HEK293 (cell line): ENCODE measurements around the gene ATP10A.

Experiments used
- CTCF ChIA-PET: fragments of 350-600 bp; formaldehyde crosslinking; extraction: SDS; loops from one replicate; lab custom pipeline; 2021; ENCODE audit warnings: antibody characterized with exemption; lab: Yijun Ruan, JAX
- POLR2A ChIA-PET: fragments of 300-600 bp; formaldehyde crosslinking; extraction: SDS; loops from one replicate; lab custom pipeline; 2020; ENCODE audit warnings: antibody characterized with exemption, inconsistent platforms; lab: Yijun Ruan, JAX
- H3K27ac ChIP-seq: fragments of 200-500 bp; sonication (Bioruptor generic); 2 replicates; pipeline ENCODE4 v1.5.1; 2014; ENCODE audit warnings: low read depth, low read length, control low read depth, inconsistent platforms; ENCODE audit errors: extremely low read depth
- H3K36me3 ChIP-seq, 2 experiments: fragments of 200-500 bp in 1 of 2; sonication (Bioruptor generic) in 1 of 2; 1 replicate in 1 of 2; 2 replicates in 1 of 2; pipeline ENCODE4 v1.5.1; 2014 to 2017; ENCODE audit warnings: inconsistent platforms in 2 of 2, low read length in 2 of 2; ENCODE audit not compliant: control insufficient read depth in 2 of 2, insufficient read depth in 1 of 2
- H3K4me1 ChIP-seq: fragments of 200-500 bp; sonication (Bioruptor generic); 2 replicates; pipeline ENCODE4 v1.5.1; 2014; ENCODE audit warnings: mild to moderate bottlenecking, low read length, inconsistent platforms; ENCODE audit not compliant: control insufficient read depth, insufficient read depth
- H3K4me3 ChIP-seq: 2 replicates; pipeline ENCODE4 v1.5.1; 2011; ENCODE audit warnings: low read depth, mild to moderate bottlenecking, control low read depth, low read length, moderate library complexity
- H3K9me3 ChIP-seq: fragments of 200-500 bp; sonication (Bioruptor generic); 2 replicates; pipeline ENCODE4 v1.5.1; 2014; ENCODE audit warnings: low read depth, low read length, inconsistent platforms; ENCODE audit not compliant: control insufficient read depth, insufficient read depth
- EGR2 ChIP-seq: fragments of 450-650 bp; formaldehyde crosslinking; IDR thresholded peaks from 2 replicates; pipeline ENCODE4 v1.5.1; 2016; ENCODE audit warnings: low read depth, missing biosample characterization, missing genetic modification characterization
- GLI2 ChIP-seq: fragments of 450-650 bp; formaldehyde crosslinking; IDR thresholded peaks from 2 replicates; pipeline ENCODE4; 2017; ENCODE audit warnings: missing biosample characterization, missing genetic modification characterization, low read depth, borderline replicate concordance
- PRDM2 ChIP-seq: fragments of 450-650 bp; formaldehyde crosslinking; IDR thresholded peaks from 2 replicates; pipeline ENCODE4 v1.5.1; 2016; ENCODE audit warnings: missing biosample characterization, missing genetic modification characterization, borderline replicate concordance
- SCRT1 ChIP-seq: fragments of 450-650 bp; formaldehyde crosslinking; IDR thresholded peaks from 2 replicates; pipeline ENCODE4 v1.5.1; 2016; ENCODE audit warnings: missing biosample characterization, missing genetic modification characterization, borderline replicate concordance
- ZNF10 ChIP-seq: fragments of 450-650 bp; formaldehyde crosslinking; IDR thresholded peaks from 2 replicates; pipeline ENCODE4 v1.5.1; 2017; ENCODE audit warnings: missing biosample characterization, missing genetic modification characterization
- ZNF146 ChIP-seq: fragments of 450-650 bp; formaldehyde crosslinking; IDR thresholded peaks from 2 replicates; pipeline ENCODE4 v1.5.1; 2016; ENCODE audit warnings: missing biosample characterization, missing genetic modification characterization
- ZNF202 ChIP-seq: fragments of 450-650 bp; formaldehyde crosslinking; IDR thresholded peaks from 2 replicates; pipeline ENCODE4 v1.5.1; 2016; ENCODE audit warnings: missing biosample characterization, missing genetic modification characterization, borderline replicate concordance
- ZNF26 ChIP-seq: fragments of 450-650 bp; formaldehyde crosslinking; IDR thresholded peaks from 2 replicates; pipeline ENCODE4 v1.5.1; 2016; ENCODE audit warnings: missing biosample characterization, missing genetic modification characterization
- ZNF549 ChIP-seq: fragments of 450-650 bp; IDR thresholded peaks from 2 replicates; pipeline ENCODE4 v1.5.1; 2018; ENCODE audit warnings: missing biosample characterization, missing genetic modification characterization, mild to moderate bottlenecking, inconsistent platforms, moderate library complexity
- ZNF558 ChIP-seq: fragments of 450-650 bp; formaldehyde crosslinking; IDR thresholded peaks from 2 replicates; pipeline ENCODE4 v1.5.1; 2016; ENCODE audit warnings: missing biosample characterization, missing genetic modification characterization
- ZNF600 ChIP-seq: fragments of 450-650 bp; formaldehyde crosslinking; IDR thresholded peaks from 2 replicates; pipeline ENCODE4 v1.5.1; 2016; ENCODE audit warnings: missing biosample characterization, missing genetic modification characterization
- ZNF670 ChIP-seq: fragments of 450-650 bp; formaldehyde crosslinking; IDR thresholded peaks from 2 replicates; pipeline ENCODE4 v1.5.1; 2016; ENCODE audit warnings: missing biosample characterization, missing genetic modification characterization, low read depth
- TF ChIP-seq, protein P1 (sequence below): fragments of 450-650 bp; formaldehyde crosslinking; IDR thresholded peaks from 2 replicates; pipeline ENCODE4 v1.5.1; 2016; ENCODE audit warnings: missing biosample characterization, missing genetic modification characterization
- TF ChIP-seq, protein P2 (sequence below): fragments of 450-650 bp; formaldehyde crosslinking; IDR thresholded peaks from 2 replicates; pipeline ENCODE4 v1.5.1; 2016; ENCODE audit warnings: missing biosample characterization, missing genetic modification characterization

ATP10A gene

GRCh38 chr15:25783134-25783533, 80.0 kb downstream of the ATP10A start:
- TF ChIP-seq EGR2 (tag by site-specific recombination), result peak; percentile 54; the same call in 1 of the 2 replicates
- TF ChIP-seq, protein P1, sequence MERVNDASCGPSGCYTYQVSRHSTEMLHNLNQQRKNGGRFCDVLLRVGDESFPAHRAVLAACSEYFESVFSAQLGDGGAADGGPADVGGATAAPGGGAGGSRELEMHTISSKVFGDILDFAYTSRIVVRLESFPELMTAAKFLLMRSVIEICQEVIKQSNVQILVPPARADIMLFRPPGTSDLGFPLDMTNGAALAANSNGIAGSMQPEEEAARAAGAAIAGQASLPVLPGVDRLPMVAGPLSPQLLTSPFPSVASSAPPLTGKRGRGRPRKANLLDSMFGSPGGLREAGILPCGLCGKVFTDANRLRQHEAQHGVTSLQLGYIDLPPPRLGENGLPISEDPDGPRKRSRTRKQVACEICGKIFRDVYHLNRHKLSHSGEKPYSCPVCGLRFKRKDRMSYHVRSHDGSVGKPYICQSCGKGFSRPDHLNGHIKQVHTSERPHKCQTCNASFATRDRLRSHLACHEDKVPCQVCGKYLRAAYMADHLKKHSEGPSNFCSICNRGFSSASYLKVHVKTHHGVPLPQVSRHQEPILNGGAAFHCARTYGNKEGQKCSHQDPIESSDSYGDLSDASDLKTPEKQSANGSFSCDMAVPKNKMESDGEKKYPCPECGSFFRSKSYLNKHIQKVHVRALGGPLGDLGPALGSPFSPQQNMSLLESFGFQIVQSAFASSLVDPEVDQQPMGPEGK (tag by site-specific recombination), result no peak
- CTCF ChIA-PET, result interaction anchor here (0.6 to 2.4 kb wide), 17 partner anchors 11 to 591 kb away, joined by 3 to 18 read pairs (median 4); no protein-coding TSS in a partner anchor
- Histone ChIP-seq H3K36me3 (no peaks in the 10 kb centered on the region), H3K4me1 (no peaks in the 10 kb centered on the region), H3K4me3 (no peak overlapping the region), H3K27ac (no peak overlapping the region), H3K9me3 (no peaks in the 10 kb centered on the region)
- POLR2A ChIA-PET, result no interaction called here

- ChIA-PET CTCF (no interaction called here), POLR2A (no interaction called here)
- TF ChIP-seq ZNF26 (tag by site-specific recombination) (no peak), GLI2 (tag by site-specific recombination) (no peak), SCRT1 (tag by site-specific recombination) (no peak)
- Histone ChIP-seq H3K36me3 (no peaks in the 10 kb centered on the region), H3K4me1 (peaks cover 2% of the 10 kb centered on the region; the same call in 1 of the 2 replicates), H3K9me3 (no peaks in the 10 kb centered on the region), H3K4me3 (no peak overlapping the region), H3K27ac (no peak overlapping the region)
These were observed 82.5 kb downstream of the ATP10A start for GRCh38 chr15:25780479-25781255.

DNA sequence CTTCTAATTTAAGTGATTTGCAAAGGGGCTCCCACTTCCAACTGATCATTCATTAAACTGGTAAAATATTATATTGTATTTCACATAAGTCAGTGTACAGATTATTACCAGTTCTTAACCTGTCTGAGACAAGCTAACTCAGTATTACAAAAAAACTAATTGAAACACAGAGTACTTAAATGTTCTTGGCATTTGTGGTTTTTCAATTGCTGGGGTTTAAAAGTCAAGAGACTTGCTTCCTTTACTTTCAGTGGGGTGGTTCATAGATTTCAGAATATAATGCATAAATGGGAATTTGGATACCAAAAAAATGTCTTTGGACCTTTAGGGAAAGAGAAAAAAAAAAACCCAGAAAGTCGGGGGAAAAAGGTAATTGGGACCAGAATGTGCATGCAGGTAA, 85.0 kb downstream of the ATP10A start:
- no peak overlapping the region for H3K27ac ChIP-seq
- H3K9me3 ChIP-seq, result no peaks in the 10 kb centered on the region
- POLR2A ChIA-PET, result no interaction called here
- no peak overlapping the region for H3K4me3 ChIP-seq
- H3K36me3 ChIP-seq, result no peaks in the 10 kb centered on the region
- H3K4me1 ChIP-seq, result peaks cover 2% of the 10 kb centered on the region; the same call in 1 of the 2 replicates
- TF ChIP-seq ZNF10 (tag by site-specific recombination) (no peak), ZNF600 (tag by site-specific recombination) (no peak), PRDM2 (tag by site-specific recombination) (no peak), ZNF549 (tag by site-specific recombination) (no peak), ZNF558 (tag by site-specific recombination) (no peak), ZNF202 (tag by site-specific recombination) (no peak), ZNF670 (tag by site-specific recombination) (no peak), ZNF146 (no peak)
- TF ChIP-seq, protein P2, sequence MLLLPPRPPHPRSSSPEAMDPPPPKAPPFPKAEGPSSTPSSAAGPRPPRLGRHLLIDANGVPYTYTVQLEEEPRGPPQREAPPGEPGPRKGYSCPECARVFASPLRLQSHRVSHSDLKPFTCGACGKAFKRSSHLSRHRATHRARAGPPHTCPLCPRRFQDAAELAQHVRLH, result no peak
- CTCF ChIA-PET, result interaction anchor here (0.6 kb wide), 1 partner anchor 145 kb away, joined by 3 read pairs; no protein-coding TSS in a partner anchor
